Mesenchymal stem cell (in vitro differentiated cells and primary cell): ENCODE measurements around the gene TP73.

Source experiments
- DNase-seq: peaks from one replicate; pipeline ENCODE4 v3.0.0-alpha.2; 2013
- H2AFZ ChIP-seq: one replicate; pipeline ENCODE4 v1.6.1; 2013; ENCODE audit warnings: low read depth, mild to moderate bottlenecking, control low read depth, inconsistent platforms, low read length, moderate library complexity
- H2AK5ac ChIP-seq: 2 replicates; pipeline ENCODE4 v1.6.1; 2013; ENCODE audit warnings: low read length, moderate library complexity, mild to moderate bottlenecking, inconsistent platforms; ENCODE audit not compliant: severe bottlenecking
- H2BK120ac ChIP-seq: one replicate; pipeline ENCODE4 v1.6.1; 2013; ENCODE audit warnings: low read depth, mild to moderate bottlenecking, inconsistent platforms, low read length, moderate library complexity
- H2BK12ac ChIP-seq, 2 experiments: one replicate each; pipeline ENCODE4 v1.6.1; 2013; ENCODE audit warnings: inconsistent platforms in 2 of 2, low read length in 2 of 2, mild to moderate bottlenecking in 2 of 2, moderate library complexity in 2 of 2, control low read depth in 1 of 2
- H2BK15ac ChIP-seq: one replicate; pipeline ENCODE4 v1.6.1; 2013; ENCODE audit warnings: mild to moderate bottlenecking, low read depth, inconsistent platforms; ENCODE audit not compliant: poor library complexity, severe bottlenecking
- H2BK5ac ChIP-seq: 2 replicates; pipeline ENCODE4 v1.6.1; 2013; ENCODE audit warnings: low read depth, mild to moderate bottlenecking, low read length, control low read depth, inconsistent platforms; ENCODE audit not compliant: poor library complexity, severe bottlenecking
- H3K14ac ChIP-seq, 2 experiments: one replicate each; pipeline ENCODE4 v1.6.1; 2013; ENCODE audit warnings: inconsistent platforms in 2 of 2, low read length in 2 of 2, control low read depth in 1 of 2, mild to moderate bottlenecking in 1 of 2, moderate library complexity in 1 of 2
- H3K18ac ChIP-seq, 2 experiments: one replicate each; pipeline ENCODE4 v1.6.1; 2013; ENCODE audit warnings: inconsistent platforms in 2 of 2, low read length in 2 of 2, control low read depth in 1 of 2, low read depth in 1 of 2, mild to moderate bottlenecking in 1 of 2
- H3K23ac ChIP-seq, 2 experiments: one replicate each; pipeline ENCODE4 v1.6.1; 2013; ENCODE audit warnings: inconsistent platforms in 2 of 2, low read length in 2 of 2, mild to moderate bottlenecking in 2 of 2, moderate library complexity in 2 of 2, control low read depth in 1 of 2
- H3K27ac ChIP-seq: 2 replicates; pipeline ENCODE4 v1.5.1; 2013; ENCODE audit warnings: mild to moderate bottlenecking, moderate library complexity, low read length, control low read depth, inconsistent platforms; ENCODE audit not compliant: poor library complexity, severe bottlenecking
- H3K27me3 ChIP-seq, 2 experiments: 2 replicates each; pipeline versions ENCODE4 v1.6.1 to v1.7.0; 2013; ENCODE audit warnings: low read length in 2 of 2, mild to moderate bottlenecking in 2 of 2, moderate library complexity in 2 of 2, control low read depth in 1 of 2, inconsistent platforms in 1 of 2; ENCODE audit not compliant: control insufficient read depth in 1 of 2, insufficient read depth in 1 of 2
- H3K36me3 ChIP-seq, 2 experiments: 2 replicates each; pipeline versions ENCODE4 v1.6.1 to v1.7.0; 2013; ENCODE audit warnings: low read length in 2 of 2, control low read depth in 1 of 2, inconsistent platforms in 1 of 2, low read depth in 1 of 2, mild to moderate bottlenecking in 1 of 2; ENCODE audit not compliant: insufficient read depth in 2 of 2, control insufficient read depth in 1 of 2
- H3K4ac ChIP-seq, 2 experiments: one replicate each; pipeline ENCODE4 v1.6.1; 2013; ENCODE audit warnings: inconsistent platforms in 2 of 2, low read length in 2 of 2, mild to moderate bottlenecking in 2 of 2, moderate library complexity in 2 of 2, control low read depth in 1 of 2, low read depth in 1 of 2
- H3K4me1 ChIP-seq: 2 replicates; pipeline ENCODE4 v1.6.1; 2013; ENCODE audit warnings: low read depth, low read length, control low read depth; ENCODE audit not compliant: control insufficient read depth, insufficient read depth
- H3K4me2 ChIP-seq: 2 replicates; pipeline ENCODE4 v1.6.1; 2013; ENCODE audit warnings: low read length, mild to moderate bottlenecking, inconsistent platforms; ENCODE audit not compliant: poor library complexity, severe bottlenecking
- H3K4me3 ChIP-seq, 2 experiments: 2 replicates each; pipeline versions ENCODE4 v1.5.1 to v1.7.0; 2013; ENCODE audit warnings: low read length in 2 of 2, mild to moderate bottlenecking in 2 of 2, control low read depth in 1 of 2, low read depth in 1 of 2; ENCODE audit not compliant: insufficient read depth in 1 of 2
- H3K79me1 ChIP-seq: replicated peaks from 2 replicates; pipeline ENCODE4 v1.6.1; 2013; ENCODE audit warnings: mild to moderate bottlenecking, control low read depth, low read length, inconsistent platforms; ENCODE audit not compliant: poor library complexity, severe bottlenecking
- H3K9ac ChIP-seq: 2 replicates; pipeline ENCODE4 v1.7.0; 2013; ENCODE audit warnings: mild to moderate bottlenecking, low read length, moderate library complexity
- H3K9me3 ChIP-seq: 2 replicates; pipeline ENCODE4 v1.7.0; 2013; ENCODE audit warnings: mild to moderate bottlenecking, low read length; ENCODE audit not compliant: control insufficient read depth
- H4K8ac ChIP-seq: one replicate; pipeline ENCODE4 v1.6.1; 2013; ENCODE audit warnings: inconsistent platforms, mild to moderate bottlenecking, low read length, moderate library complexity
- H4K91ac ChIP-seq: one replicate; pipeline ENCODE4 v1.6.1; 2013; ENCODE audit warnings: mild to moderate bottlenecking, low read length, inconsistent platforms
- WGBS: methylation state at CpG from one replicate; pipeline ENCODE4 v1.1.7; 2013; ENCODE audit warnings: mixed read lengths; 5-methylcytosine and 5-hydroxymethylcytosine counted together

Gene TP73

GRCh38 chr1:3770047-3770765 lies 117.9 kb downstream of the TP73 start:
- Histone ChIP-seq H3K4me1 (peaks cover 39% of the 10 kb centered on the region), H4K91ac (peak overlapping the region; percentile 3), H3K36me3 (no peaks in the 10 kb centered on the region), H2AK5ac (no peak overlapping the region), H2BK15ac (no peak overlapping the region), H3K27ac (no peak overlapping the region), H4K8ac (no peak overlapping the region), H3K79me1 (no peaks in the 10 kb centered on the region), H3K18ac (no peak overlapping the region), H2BK12ac (no peak overlapping the region), H2AFZ (no peak overlapping the region), H3K23ac (peak overlapping the region in 1 of 2 experiments; percentile 75), H3K9me3 (no peaks in the 10 kb centered on the region), H3K9ac (no peak overlapping the region), H3K4me3 (no peak overlapping the region), H2BK120ac (no peak overlapping the region), H2BK5ac (no peak overlapping the region), H3K27me3 (peaks cover 8 to 55% of the 10 kb centered on the region in 2 experiments), H3K4ac (no peak overlapping the region), H3K14ac (no peak overlapping the region), H3K4me2 (no peak overlapping the region)
- WGBS: 85% methylated on average over 11 of the region's 16 CpGs
- DNase-seq: no peak

GRCh38 chr1:3771108-3772026 lies 119.1 kb downstream of the TP73 start:
- H2BK12ac ChIP-seq: no peak overlapping the region
- no peak overlapping the region for H2BK5ac ChIP-seq
- 59% methylated on average over 31 of the region's 32 CpGs for WGBS
- peak overlapping the region; percentile 8 to 74 for H3K18ac ChIP-seq
- H3K4me3 ChIP-seq: peak overlapping the region; percentile 63 to 66
- peaks cover 8 to 47% of the 10 kb centered on the region in 2 experiments for H3K27me3 ChIP-seq
- H3K9me3 ChIP-seq: no peaks in the 10 kb centered on the region
- peaks cover 51% of the 10 kb centered on the region for H3K4me1 ChIP-seq
- no peak overlapping the region for H3K9ac ChIP-seq
- no peak overlapping the region for H2BK15ac ChIP-seq
- peak overlapping the region; percentile 87 for H2AFZ ChIP-seq
- H3K4ac ChIP-seq: peak overlapping the region in 1 of 2 experiments; percentile 2
- H2BK120ac ChIP-seq: no peak overlapping the region
- peak overlapping the region in 1 of 2 experiments; percentile 79 for H3K14ac ChIP-seq
- no peak overlapping the region for H2AK5ac ChIP-seq
- DNase-seq: peak; percentile 1
- H3K36me3 ChIP-seq: peaks cover 0 to 4% of the 10 kb centered on the region in 2 experiments
- no peak overlapping the region for H3K27ac ChIP-seq
- H3K4me2 ChIP-seq: peak overlapping the region; percentile 98
- H3K79me1 ChIP-seq: no peaks in the 10 kb centered on the region
- H4K8ac ChIP-seq: peak overlapping the region; percentile 93
- no peak overlapping the region for H3K23ac ChIP-seq
- peak overlapping the region; percentile 85 for H4K91ac ChIP-seq

GRCh38 chr1:3772027-3772714 lies 119.9 kb downstream of the TP73 start:
- Histone ChIP-seq H3K27ac (no peak overlapping the region), H3K9ac (no peak overlapping the region), H3K9me3 (no peaks in the 10 kb centered on the region), H2BK5ac (no peak overlapping the region), H2BK12ac (no peak overlapping the region), H2AK5ac (no peak overlapping the region), H3K4me3 (peak overlapping the region; percentile 63 to 67), H2BK15ac (peak overlapping the region; percentile 50), H2BK120ac (no peak overlapping the region), H3K4me1 (peaks cover 58% of the 10 kb centered on the region), H3K79me1 (no peaks in the 10 kb centered on the region), H3K14ac (peak overlapping the region in 1 of 2 experiments; percentile 79), H2AFZ (peak overlapping the region; percentile 87), H3K27me3 (peaks cover 8 to 44% of the 10 kb centered on the region in 2 experiments), H3K4me2 (peak overlapping the region; percentile 98), H4K8ac (peak overlapping the region; percentile 93), H3K18ac (peak overlapping the region; percentile 8 to 74), H3K36me3 (peaks cover 0 to 4% of the 10 kb centered on the region in 2 experiments), H4K91ac (peak overlapping the region; percentile 85), H3K23ac (no peak overlapping the region), H3K4ac (peak overlapping the region; percentile 2 to 88)
- 3% methylated on average over 23 of the region's 61 CpGs for WGBS
- DNase-seq: peak; percentile 80
